SIG-M5 treated with dmso at 0.1 percent for 504 hours (cell line): ENCODE results near the gene PCSK6.

Source experiments
- DNase-seq: peaks from one replicate; lab custom pipeline; 2025; ENCODE audit not compliant: unreplicated experiment; lab: John Stamatoyannopoulos, UW

PCSK6 gene

DNA sequence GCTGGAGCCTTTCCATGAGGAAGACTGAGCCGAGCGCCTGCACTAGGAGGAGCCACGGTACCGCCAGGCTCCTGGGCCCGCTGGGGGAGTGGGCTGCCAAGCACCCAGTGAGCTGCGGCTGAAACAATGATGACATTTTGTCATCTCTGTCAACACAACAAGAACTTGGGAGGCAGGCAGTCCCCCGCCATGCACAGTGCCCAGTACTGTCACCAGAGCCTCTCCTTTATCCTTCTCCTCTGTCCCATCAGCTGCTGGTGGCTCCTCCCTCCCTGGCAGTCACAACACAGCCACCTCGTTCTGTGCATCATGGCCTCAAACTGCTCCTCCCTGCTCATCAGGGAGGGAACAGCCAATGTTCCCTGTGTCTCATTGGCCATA lies 34.0 kb upstream of the PCSK6 start:
- no peak for DNase-seq

DNA sequence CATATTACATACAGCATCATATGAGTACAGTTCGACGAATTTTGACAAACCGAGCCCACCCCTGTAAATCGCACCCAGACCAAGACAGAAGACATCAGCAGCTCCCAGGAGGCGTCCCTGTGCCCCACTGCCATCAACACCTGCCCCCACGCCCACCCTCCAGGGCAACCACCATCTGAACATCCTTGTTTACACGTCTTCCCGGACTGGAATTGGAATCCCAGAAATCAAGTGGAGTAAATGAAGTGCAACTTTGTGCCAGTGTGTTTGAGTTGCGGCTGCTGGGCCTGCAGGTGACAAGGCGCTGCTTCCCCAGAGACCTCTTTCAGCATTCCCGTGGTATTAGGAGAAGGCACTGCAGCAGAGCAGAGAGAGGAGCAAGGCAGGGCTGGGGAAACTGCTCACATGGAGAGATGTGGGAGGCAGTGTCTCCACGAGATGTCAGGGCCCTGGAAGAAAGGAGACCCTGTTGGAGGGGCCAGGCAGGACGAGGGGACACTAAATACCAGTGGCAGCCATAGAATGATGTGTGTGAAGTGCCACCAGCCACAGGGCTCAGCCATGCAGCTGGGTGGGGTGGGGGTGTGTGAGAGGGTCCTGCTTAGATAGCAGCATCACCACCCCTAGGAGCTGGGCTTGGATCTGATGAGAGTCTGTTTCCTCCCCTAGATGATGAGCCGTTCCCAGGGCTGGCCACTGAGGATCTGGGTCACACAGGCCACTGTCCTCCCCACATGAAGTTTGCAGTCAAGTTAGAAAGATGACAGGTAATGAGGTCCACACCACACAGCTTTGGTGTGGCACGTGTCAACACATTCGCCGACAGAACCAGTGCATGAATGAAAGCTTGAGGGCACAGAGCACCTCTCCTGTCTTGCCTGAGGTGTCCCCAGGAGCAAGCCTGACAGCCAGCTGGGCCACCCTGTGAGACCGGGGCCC lies 33.4 kb upstream of the PCSK6 start:
- no peak for DNase-seq

DNA sequence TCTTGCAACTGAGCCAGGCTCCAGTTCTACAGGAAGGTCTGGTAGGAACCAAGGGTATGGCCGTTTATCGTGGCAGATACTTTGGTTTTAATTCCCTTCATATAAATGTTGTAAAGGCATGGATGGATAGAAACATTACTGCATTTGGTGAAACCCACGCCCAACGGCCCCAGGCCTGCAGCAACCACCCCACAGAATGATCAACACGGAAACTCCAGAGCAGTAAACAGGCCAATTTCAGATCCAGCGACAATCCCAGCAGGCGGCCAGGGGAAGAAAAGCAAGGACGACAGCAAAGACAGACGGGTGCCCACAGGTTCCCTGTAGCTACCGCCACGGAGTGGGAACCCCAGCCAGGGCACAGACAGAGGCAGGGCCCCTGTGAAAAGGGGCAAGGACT lies 32.6 kb upstream of the PCSK6 start:
- no peak for DNase-seq

DNA sequence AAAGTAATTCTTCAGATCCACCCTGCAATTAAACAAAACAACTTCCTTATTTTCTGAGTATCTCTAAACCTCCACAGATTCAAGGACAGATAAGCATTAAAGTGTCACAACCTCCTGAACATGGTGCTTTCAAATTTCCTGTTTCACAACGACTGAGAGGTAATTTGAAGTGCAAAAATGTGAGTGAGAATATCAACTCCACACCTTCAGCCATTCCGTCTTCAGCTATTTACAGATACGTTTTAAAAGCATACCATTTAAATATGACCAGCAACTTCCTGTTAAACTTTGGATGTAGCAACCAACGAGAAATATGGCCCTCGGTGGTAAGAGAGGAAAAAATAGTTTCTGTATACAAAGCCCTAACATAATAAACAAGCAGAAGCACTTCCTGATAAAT lies 32.1 kb upstream of the PCSK6 start:
- peak; percentile 86 for DNase-seq

DNA sequence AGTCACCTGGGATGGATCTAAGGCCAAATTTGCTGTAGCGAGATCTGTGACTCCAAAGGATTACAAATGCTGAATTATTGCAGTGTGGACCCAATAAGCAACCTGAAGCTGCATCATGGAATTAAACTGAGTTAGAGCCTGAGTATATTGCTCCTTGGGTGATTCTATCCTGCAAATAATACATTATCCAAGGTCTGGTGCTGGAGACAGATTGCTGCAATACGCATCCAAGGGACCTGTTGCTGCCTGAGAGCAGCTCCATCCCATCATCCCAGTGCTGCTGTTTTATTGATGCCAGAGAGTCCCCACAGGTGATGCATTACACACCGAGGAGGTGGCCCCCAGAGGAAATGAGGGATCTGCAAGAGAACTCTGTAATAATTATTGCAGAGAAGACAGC lies 31.6 kb upstream of the PCSK6 start:
- no peak for DNase-seq

DNA sequence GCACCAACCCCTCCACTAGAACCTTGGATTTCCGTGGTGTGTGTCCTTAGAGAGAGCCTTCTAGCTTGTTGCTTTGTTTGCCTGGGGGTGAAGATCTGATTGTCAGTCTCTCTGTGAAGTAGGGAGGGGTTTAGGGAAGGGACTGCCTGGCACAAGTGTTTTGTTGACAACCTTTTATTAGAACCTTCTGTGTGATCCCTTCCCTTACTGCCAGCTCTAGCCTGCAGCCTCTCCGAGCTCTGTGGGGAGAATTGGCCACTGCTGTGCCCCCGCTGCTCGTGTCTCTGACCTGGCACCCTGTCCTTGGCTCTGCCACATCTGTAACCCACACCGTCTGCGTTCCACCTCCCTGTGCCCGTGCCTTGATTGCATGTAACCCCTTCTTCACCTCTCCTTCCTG lies 30.9 kb upstream of the PCSK6 start:
- DNase-seq, result no peak

DNA sequence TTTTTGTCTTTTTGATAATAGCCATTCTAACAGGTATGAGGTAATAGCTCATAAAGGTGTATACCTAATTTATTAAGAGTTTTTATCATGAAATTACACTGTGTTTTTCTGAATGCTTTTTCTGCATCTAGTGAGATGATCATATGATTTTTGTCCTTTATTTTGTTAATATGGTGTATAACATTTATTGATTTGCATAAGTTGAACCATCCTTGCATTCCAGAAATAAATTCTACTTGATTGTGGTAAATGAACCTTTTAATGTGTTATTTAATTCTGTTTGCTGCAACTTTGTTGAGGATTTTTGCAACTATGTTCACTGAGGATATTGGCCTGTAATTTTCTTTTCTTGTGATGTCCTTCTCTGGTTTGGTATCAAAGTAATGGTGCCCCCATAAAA lies 28.0 kb upstream of the PCSK6 start:
- DNase-seq, result no peak

DNA sequence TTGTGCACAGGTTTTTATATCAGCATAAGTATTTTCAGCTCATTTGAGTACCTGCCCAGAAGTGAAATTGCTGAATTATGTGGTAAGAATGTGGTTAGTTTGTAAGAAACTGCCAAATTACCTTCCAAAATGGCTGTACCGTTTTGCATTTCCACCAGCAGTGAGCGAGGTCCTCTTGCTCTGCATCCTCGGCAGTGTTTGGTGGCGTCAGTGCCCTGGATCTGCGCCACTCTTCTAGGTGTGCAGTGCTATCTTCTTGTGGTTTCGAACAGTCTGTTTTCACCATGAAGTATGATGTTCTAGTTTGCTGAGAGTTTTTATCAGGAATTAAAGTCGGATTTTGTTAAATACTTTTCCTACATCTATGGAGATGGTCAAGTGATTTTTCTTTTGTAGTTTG lies 24.8 kb upstream of the PCSK6 start:
- no peak for DNase-seq

DNA sequence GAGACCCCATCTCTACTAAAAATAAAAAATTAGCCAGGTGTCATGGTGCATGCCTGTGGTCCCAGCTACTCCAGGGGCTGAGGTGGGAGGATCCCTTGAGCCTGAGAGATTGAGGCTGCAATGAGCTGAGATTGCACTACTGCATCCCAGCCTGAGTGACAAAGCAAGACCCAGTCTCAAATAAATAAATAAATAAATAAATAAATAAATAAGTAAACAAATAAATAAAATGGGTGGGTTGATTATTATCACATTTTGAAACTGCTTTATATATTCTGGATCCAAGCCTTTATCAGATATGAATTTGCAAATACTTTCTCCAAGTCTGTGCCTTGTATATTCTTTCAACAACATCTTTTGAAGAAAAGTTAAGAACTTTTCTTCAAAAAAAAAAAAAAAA lies 22.2 kb upstream of the PCSK6 start:
- DNase-seq, result no peak

DNA sequence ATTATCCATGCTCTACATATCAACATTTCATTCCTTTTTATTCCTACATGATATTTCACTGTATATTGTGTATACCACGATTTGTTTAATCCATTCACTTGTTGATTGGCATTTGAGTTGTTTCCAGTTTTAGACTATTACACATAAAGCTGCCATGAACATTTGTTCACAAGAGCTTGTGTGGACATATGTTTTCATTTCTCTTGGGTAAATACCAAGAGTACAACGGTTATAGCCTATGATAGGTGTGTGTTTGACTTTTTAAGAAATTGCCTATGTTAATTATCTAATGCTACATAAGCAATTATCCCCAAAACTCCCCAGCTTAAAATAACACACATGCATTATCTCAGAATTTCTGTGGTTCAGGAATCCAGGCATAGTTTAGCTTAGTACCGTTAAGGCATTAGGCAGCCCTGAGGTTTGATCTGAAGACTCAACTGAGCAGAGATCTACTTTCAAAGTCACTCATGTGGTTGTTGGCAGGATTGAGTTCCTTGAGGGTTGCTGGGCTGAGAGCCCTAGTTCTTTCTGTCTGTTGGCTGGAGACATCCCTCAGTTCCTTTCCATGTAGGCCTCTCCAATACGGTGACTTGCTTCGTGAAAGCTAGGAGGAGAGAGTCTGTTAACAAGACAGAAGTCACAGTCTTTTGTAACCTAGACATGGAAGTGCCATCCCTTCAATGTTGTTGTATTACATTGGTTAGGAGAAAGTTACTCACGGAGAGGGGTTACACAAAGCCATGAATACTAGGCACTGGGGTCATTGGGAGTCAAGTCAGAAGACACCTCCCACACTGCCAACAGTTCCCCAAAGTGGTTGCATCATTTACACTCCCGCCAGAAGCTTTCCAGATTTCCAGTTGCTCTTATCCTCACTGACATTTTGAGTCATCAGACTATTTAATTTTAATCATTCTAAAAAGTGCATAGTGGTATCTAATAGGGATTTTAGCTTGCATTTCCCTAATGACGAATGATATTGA lies 21.0 kb upstream of the PCSK6 start:
- peak; percentile 52 for DNase-seq

DNA sequence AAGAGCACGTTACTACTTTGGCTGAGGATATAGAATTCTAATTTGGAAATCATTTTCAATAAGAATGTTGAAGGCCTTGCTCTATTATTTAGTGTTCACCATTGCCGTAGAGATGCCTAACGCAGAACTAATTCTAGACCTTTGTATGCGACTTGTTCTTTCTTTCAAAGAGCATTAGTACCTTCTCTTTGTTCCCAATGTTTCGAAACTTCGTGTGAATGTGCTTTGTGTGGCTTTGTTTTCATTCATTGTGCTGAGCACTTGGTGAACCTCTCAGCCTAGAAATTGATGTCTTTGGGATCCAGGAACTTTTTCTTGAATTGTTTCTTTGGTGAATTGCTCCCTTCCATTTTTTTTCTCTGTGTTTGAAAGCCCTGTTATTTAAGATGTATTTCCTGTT lies 19.8 kb upstream of the PCSK6 start:
- no peak for DNase-seq

DNA sequence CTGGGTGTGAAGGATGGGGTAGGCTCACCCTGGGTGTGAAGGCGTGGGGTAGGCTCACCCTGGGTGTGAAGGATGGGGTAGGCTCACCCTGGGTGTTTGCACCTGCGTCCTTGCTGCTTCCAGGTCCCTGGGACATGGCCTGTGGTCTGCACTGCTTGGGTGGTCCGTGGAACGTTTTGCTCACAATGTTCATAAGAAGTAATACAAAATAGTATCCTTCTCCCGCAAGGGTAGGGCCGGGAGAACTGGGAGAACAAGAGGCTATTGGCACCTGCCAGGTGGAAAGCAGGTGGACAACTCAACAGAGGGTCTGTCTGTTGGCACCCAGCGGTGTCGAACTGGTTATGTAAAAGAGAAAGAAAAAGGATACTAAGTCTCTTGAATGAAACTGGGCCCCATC lies 17.0 kb upstream of the PCSK6 start:
- DNase-seq, result no peak

DNA sequence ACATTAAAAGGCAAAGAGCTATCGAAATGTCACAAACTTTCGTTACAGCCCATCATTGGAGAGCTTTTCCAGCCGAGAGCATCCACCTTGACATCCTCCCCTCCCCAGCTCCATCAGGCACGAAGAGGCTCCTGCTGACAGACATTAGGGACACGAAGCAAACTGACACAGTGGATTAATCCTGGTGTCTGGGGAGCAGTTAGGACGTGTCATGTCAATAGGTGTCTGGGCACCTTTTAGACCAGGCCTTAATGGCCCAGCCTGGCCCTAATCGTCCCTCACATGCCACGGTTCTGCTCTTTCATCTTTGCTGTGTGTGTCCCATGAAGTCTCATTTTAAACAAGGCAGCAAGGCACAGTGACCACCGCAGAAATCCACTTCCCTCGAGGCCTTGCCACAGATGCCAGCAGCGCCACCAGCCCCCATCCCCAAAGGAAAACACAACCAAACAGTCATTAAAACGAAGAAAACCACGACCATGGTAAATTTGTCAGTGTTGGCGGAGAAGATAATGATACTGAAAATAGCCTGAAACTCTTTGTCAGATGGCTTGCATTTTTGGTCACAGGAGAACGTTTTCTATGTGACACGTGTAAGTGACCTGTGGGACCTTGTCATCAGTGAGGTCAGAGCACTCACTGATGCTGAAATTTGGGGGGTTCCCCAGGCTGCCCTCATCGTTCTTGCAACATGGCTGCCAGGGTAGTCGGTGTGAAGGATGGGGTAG lies 16.3 kb upstream of the PCSK6 start:
- DNase-seq, result no peak

DNA sequence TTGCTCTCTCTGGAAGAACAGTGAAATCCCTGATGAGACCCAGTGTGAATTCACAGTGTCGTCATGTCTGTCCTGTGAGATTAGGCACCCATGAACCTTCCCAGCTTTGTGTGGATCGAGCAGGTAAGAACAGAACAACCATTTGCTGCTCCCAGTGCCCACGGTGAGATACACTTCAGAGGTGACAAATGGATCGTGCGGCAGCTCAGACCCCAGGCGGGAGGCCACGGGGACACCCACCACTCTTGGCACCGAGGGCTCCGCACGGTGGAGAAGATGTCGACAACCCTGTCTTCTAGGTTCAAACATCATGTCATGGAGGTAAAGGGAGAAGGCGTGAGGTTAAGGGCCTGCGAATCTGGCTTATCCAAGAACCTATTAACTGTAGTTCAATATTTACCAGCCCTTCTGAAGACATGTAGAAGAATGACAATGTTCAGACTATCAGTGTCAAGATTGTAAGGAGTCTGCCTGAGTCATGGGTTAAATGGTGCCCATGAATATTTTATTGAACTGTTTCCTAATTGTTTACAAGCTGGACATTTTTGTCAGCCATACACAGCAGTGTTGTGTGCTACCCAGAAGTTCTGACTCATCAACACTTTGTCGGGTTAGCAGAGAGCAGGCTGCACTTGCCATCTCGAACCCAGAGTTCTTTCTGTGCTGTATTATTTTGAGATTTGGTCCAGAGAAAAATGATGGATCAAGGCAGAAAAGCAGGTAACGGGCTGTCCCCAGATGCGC lies 15.5 kb upstream of the PCSK6 start:
- DNase-seq, result no peak

DNA sequence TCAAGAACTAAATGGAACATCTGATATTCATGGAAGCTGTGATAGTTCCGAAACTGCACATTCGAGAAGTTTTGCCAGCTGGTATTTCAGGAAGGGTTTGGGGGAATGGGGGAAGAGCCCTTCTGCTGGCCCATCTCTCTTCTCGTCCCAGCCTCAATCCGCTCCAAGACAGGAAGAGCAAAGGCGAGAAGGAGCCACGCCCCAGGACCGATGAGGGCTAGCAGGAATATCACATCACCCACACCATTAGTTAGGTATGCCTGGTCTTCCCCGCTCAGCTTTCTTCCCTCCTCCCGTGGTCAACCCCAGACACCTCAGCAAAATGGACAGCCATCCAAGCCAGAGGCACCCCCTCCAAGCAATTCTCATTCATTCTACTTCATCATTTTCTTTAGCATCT lies 14.9 kb upstream of the PCSK6 start:
- no peak for DNase-seq

DNA sequence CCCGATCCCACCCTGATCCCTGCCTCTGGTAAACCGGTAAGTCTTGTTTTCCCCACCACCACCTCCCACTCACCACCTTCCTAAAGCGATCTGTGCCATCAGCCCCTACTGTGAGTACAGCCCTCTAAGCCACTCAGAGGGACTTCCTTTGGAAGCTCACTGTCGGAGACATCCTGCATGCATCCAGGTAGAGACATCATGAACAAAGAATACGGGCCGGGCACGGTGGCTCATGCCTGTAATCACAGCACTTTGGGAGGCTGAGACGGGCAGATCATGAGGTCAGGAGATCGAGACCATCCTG lies 13.7 kb upstream of the PCSK6 start:
- no peak for DNase-seq

DNA sequence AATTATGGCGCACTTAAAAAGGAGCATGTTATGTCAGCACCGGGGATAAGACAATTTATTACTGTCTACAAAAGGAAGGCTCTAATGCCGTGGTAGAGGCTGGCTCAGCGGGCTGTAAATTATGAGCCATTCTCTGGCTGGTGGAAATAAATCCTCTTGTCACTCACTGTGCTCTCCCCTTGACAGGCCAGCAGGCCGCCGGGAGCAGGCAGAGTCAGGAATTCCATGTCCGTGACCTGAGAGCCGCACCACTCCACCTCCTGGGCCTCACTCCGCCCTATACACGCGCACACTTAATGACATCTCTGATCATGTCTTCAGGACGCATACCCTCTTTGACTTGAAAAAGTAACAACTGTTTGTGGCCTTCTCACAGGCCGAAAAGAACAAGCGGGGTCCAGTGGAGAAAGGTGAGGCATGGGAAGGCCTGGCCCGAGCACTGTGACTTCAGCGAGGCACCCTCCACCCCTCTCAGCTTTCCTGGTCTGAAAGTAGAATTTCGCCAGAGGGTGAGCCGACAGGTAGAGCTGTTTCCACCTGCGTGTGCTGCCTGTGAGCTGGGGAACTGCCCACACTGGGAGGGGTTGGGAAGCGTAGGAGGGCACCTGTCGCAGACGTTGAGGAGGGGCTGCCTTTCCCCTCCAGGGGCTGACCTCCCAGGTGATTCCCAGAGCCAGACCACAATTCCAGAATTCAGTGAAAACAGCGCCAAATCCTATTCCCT lies 13.2 kb upstream of the PCSK6 start:
- DNase-seq, result no peak

DNA sequence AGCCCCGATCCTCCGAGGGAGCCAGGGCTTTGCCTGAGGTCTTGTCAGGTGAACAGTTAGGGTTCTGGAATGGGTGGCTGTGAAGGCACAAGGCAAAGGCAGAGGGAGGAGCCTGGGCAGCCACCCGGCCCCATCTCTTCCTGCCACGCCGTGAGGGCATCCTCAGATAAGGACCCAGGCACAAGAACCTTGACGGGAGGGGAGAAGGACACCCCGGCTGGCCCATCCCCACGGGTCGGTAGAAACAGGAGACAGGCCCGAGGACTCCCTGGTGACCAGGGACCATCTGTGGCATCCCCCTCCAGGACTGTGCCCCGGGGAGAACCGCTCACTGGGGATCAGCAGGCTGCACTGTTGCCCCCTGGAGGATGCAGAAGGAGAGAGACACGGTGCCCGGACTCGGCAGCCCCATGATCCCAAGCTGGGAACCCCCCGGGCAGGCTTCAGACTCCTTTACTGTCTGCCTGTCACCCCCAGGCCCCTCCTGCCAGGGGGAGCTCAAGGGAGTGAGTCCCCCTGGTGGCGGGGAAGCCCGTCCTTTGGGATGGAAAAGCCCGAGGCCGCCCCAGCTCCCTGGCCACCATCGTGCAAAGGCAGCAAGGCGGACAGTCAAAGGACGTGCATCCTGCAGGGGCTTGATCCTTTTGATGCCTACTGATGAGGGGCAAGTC lies 12.3 kb upstream of the PCSK6 start:
- DNase-seq, result peak; percentile 26

DNA sequence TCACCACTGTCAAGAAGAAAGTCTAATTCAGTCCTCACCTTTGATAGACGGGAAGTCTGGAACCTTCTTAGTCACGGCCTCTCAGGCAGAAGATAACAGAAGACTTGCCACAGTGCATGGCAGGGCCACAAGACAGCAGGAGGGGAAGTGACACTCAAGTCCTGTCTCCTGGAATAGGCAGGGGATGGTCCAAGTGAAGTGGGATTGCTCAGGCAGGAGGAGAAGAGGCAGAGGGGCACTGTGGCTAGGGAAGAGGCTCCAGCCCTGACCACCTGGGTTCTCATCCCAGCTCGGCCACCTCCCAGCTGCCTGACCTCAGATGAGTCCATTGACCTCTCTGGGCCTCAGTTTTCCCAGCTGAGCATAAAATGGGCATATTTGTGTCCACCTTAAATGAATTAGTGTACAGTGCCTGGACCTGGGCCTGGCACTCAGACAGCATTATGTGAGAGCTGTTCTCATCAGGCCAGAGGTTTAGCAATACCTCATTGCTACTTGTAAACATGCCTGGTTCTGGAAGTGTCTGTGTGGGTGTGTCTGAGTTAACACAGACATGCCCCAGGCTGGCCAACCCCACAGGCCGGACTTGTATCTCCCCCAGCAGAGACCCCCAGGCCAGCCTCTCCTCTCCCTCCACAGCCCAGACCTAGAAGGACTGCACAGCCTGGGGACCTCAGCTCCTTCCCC lies 11.5 kb upstream of the PCSK6 start:
- no peak for DNase-seq
